Liver (tissue), 9 donors: ENCODE measurements around the gene SH3PXD2A. TPM values are rescaled to one million over a fixed set of nuclear protein-coding genes. Genes with fewer than 3 reads are reported as not detected.

ENCODE experiments used
- DNase-seq: peaks from one replicate; pipeline ENCODE4 v3.0.0-alpha.2; 2017; ENCODE audit warnings: low spot score
- H3K27ac ChIP-seq, 2 donors: one replicate each; pipeline ENCODE4 v1.7.0; 2013; ENCODE audit warnings: inconsistent platforms in 2 of 2, low read length in 2 of 2, control low read depth in 1 of 2, low read depth in 1 of 2, mild to moderate bottlenecking in 1 of 2
- H3K27me3 ChIP-seq, 4 donors: one replicate each; pipeline versions ENCODE4 v1.6.1 to v1.7.0; 2013; ENCODE audit warnings: low read length in 3 of 4, inconsistent platforms in 1 of 4, mild to moderate bottlenecking in 1 of 4, moderate library complexity in 1 of 4; ENCODE audit not compliant: control insufficient read depth in 4 of 4, insufficient read depth in 4 of 4
- H3K36me3 ChIP-seq, 4 donors: one replicate each; pipeline versions ENCODE4 v1.6.1 to v1.7.0; 2013; ENCODE audit warnings: low read length in 3 of 4, mild to moderate bottlenecking in 3 of 4, low read depth in 1 of 4, moderate library complexity in 1 of 4; ENCODE audit not compliant: control insufficient read depth in 4 of 4, insufficient read depth in 3 of 4
- H3K4me1 ChIP-seq, 4 donors: one replicate each; pipeline versions ENCODE4 v1.6.1 to v1.7.0; 2013; ENCODE audit warnings: low read length in 3 of 4, mild to moderate bottlenecking in 3 of 4, moderate library complexity in 1 of 4; ENCODE audit not compliant: control insufficient read depth in 4 of 4, insufficient read depth in 4 of 4
- H3K4me3 ChIP-seq, 3 donors: one replicate each; pipeline versions ENCODE4 v1.6.1 to v1.7.0; 2013; ENCODE audit warnings: low read length in 3 of 3, control low read depth in 1 of 3, low read depth in 1 of 3, mild to moderate bottlenecking in 1 of 3
- H3K9ac ChIP-seq, 2 donors: one replicate each; pipeline ENCODE4 v1.7.0; 2013; ENCODE audit warnings: low read length in 2 of 2, mild to moderate bottlenecking in 2 of 2, moderate library complexity in 2 of 2, control low read depth in 1 of 2, low read depth in 1 of 2
- H3K9me3 ChIP-seq, 4 donors: one replicate each; pipeline versions ENCODE4 v1.6.1 to v1.7.0; 2013; ENCODE audit warnings: low read length in 3 of 4; ENCODE audit not compliant: control insufficient read depth in 4 of 4
- ATF3 ChIP-seq: IDR thresholded peaks from 2 replicates; pipeline ENCODE4 v1.6.1; 2016; ENCODE audit warnings: antibody characterized with exemption
- FOXA1 ChIP-seq: IDR thresholded peaks from 2 replicates; pipeline ENCODE4 v1.6.1; 2016; ENCODE audit warnings: antibody characterized with exemption
- FOXA2 ChIP-seq: IDR thresholded peaks from 2 replicates; pipeline ENCODE4 v1.6.1; 2016; ENCODE audit warnings: antibody characterized with exemption
- GABPA ChIP-seq, 2 donors: IDR thresholded peaks in 1 of 2; conservative IDR thresholded peaks in 1 of 2; 2 replicates each; pipeline ENCODE4 v1.6.1; 2016; ENCODE audit warnings: antibody characterized with exemption in 2 of 2, mild to moderate bottlenecking in 1 of 2, moderate library complexity in 1 of 2
- HNF4A ChIP-seq, 2 donors: conservative IDR thresholded peaks; 2 replicates each; pipeline ENCODE4 v1.6.1; 2016; ENCODE audit warnings: antibody characterized with exemption in 2 of 2, mild to moderate bottlenecking in 2 of 2
- HNF4G ChIP-seq: IDR thresholded peaks from 2 replicates; pipeline ENCODE4 v1.6.1; 2016; ENCODE audit warnings: antibody characterized with exemption
- MAX ChIP-seq: IDR thresholded peaks from 2 replicates; pipeline ENCODE4 v1.6.1; 2016; ENCODE audit warnings: antibody characterized with exemption
- NR2F2 ChIP-seq: IDR thresholded peaks from 2 replicates; pipeline ENCODE4 v1.6.1; 2016; ENCODE audit warnings: antibody characterized with exemption
- RAD21 ChIP-seq, 2 donors: IDR thresholded peaks; 2 replicates each; pipeline ENCODE4 v1.6.1; 2016; ENCODE audit warnings: antibody characterized with exemption in 2 of 2, mild to moderate bottlenecking in 2 of 2
- REST ChIP-seq: IDR thresholded peaks from 2 replicates; pipeline ENCODE4 v1.6.1; 2016; ENCODE audit warnings: antibody characterized with exemption, mild to moderate bottlenecking
- RXRA ChIP-seq, 2 donors: IDR thresholded peaks; 2 replicates each; pipeline ENCODE4 v1.6.1; 2017 to 2018; ENCODE audit warnings: antibody characterized with exemption in 2 of 2, mild to moderate bottlenecking in 1 of 2
- SP1 ChIP-seq: IDR thresholded peaks from 2 replicates; pipeline ENCODE4 v1.6.1; 2018; ENCODE audit warnings: antibody characterized with exemption, mild to moderate bottlenecking
- YY1 ChIP-seq: IDR thresholded peaks from 2 replicates; pipeline ENCODE4 v1.6.1; 2016; ENCODE audit warnings: antibody characterized with exemption, mild to moderate bottlenecking
- ZBTB33 ChIP-seq: IDR thresholded peaks from 2 replicates; pipeline ENCODE4 v1.6.1; 2016; ENCODE audit warnings: antibody characterized with exemption
- WGBS: extraction: QIAGEN DNeasy Blood & Tissue Kit; methylation state at CpG from one replicate; pipeline ENCODE4 v1.1.7; 2013; 5-methylcytosine and 5-hydroxymethylcytosine counted together
- polyA plus RNA-seq, 2 donors: library from polyadenylated mRNA; stranded (reverse) in 1 of 2; unstranded in 1 of 2; fragments of 200-250 nt in 1 of 2; fragments of >200 nt in 1 of 2; fragmentation: Nextera tagmentation in 1 of 2; extraction: Ambion mirVana in 1 of 2; gene quantifications; one replicate each; pipeline versions ENCODE4 v1.2.1 to v1.2.3, GENCODE V29; 2013 to 2015
- total RNA-seq, 2 donors: library from RNA; depleted of rRNA; stranded (reverse); fragments of >200 nt; gene quantifications; one replicate each; pipeline ENCODE4 v1.2.3, GENCODE V29; 2014
- donor health status: healthy.
- donor health status: healthy.
- donor health status: healthy.
- donor health status: healthy.
- donor health status: healthy.

Gene SH3PXD2A
- total and polyA plus RNA-seq, 4 donors = 0.82 to 5.5 (median 3.9) TPM

GRCh38 chr10:103672345-103672744 lies 183.0 kb downstream of the SH3PXD2A start:
- H3K9me3 ChIP-seq = no peaks in the 10 kb centered on the region
- no peak for DNase-seq
- no peak overlapping the region for H3K9ac ChIP-seq
- TF ChIP-seq ATF3 (no peak), FOXA1 (no peak), HNF4G (no peak), SP1 (no peak), ZBTB33 (no peak), MAX (no peak), NR2F2 (no peak), RXRA (IDR thresholded peaks at IDR 0.05) (no peak), HNF4A (conservative IDR thresholded peaks at IDR 0.05) (no peak), REST (no peak), YY1 (no peak), RAD21 (IDR thresholded peaks at IDR 0.05) (no peak), GABPA (IDR thresholded peaks at IDR 0.05 in 1 of 2, conservative IDR thresholded peaks at IDR 0.05 in 1 of 2) (no peak), FOXA2 (no peak)
- H3K27ac ChIP-seq = no peak overlapping the region
- H3K36me3 ChIP-seq = no peaks in the 10 kb centered on the region
- H3K27me3 ChIP-seq = no peaks in the 10 kb centered on the region
- H3K4me1 ChIP-seq = peaks cover 0 to 5% (median 0%) of the 10 kb centered on the region in 4 donors
- no peak overlapping the region for H3K4me3 ChIP-seq
- 88% methylated on average over 7 of the region's 7 CpGs for WGBS

- Histone ChIP-seq H3K27me3 (no peaks in the 10 kb centered on the region), H3K4me1 (peaks cover 0 to 5% (median 3%) of the 10 kb centered on the region in 4 donors), H3K4me3 (no peak overlapping the region), H3K9ac (no peak overlapping the region), H3K36me3 (no peaks in the 10 kb centered on the region), H3K9me3 (no peaks in the 10 kb centered on the region), H3K27ac (no peak overlapping the region)
- no peak for DNase-seq
- 89% methylated on average over 10 of the region's 10 CpGs for WGBS
- TF ChIP-seq ZBTB33 (no peak), MAX (no peak)
Observed at GRCh38 chr10:103671126-103671895, 184.1 kb downstream of the SH3PXD2A start.
